LoVo (cell line): ENCODE results near the gene UBE2D3.
A peak's percentile ranks its signal among the peaks of the same experiment; 100 is the strongest.
"Not testable (repeated sequence)": the region's sequence is repeated elsewhere in the genome, so short reads cannot be mapped to it uniquely, and the experiment has no call there.

Experiments
- DNase-seq: peaks from one replicate; pipeline ENCODE4 v3.0.0-alpha.2; 2016; ENCODE audit warnings: low spot score

UBE2D3 gene

GRCh38 chr4:102829803-102830202, 2.5 kb upstream of the UBE2D3 start:
- no peak for DNase-seq

GRCh38 chr4:102828497-102828808, 1.1 kb upstream of the UBE2D3 start:
- no peak for DNase-seq

GRCh38 chr4:102827674-102828496, 534 bp upstream of the UBE2D3 start:
- peak; percentile 98 for DNase-seq

- no peak for DNase-seq
Measured at GRCh38 chr4:102826105-102826889, 1.1 kb downstream of the UBE2D3 start.

GRCh38 chr4:102825261-102826091, 1.9 kb downstream of the UBE2D3 start:
- peak; percentile 44 for DNase-seq

GRCh38 chr4:102824398-102824797, 3.0 kb downstream of the UBE2D3 start:
- no peak for DNase-seq

GRCh38 chr4:102823897-102824296, 3.5 kb downstream of the UBE2D3 start:
- DNase-seq = no peak

- DNase-seq = no peak
Measured at GRCh38 chr4:102823464-102823863, 3.9 kb downstream of the UBE2D3 start.

GRCh38 chr4:102819588-102820365, 7.6 kb downstream of the UBE2D3 start:
- no peak for DNase-seq

- not testable (repeated sequence) for DNase-seq
Measured at GRCh38 chr4:102819100-102819499, 8.3 kb downstream of the UBE2D3 start.

GRCh38 chr4:102817613-102818268, 9.6 kb downstream of the UBE2D3 start:
- DNase-seq = no peak

- no peak for DNase-seq
Measured at GRCh38 chr4:102817021-102817605, 10.2 kb downstream of the UBE2D3 start.

GRCh38 chr4:102815981-102816380, 11.4 kb downstream of the UBE2D3 start:
- peak; percentile 39 for DNase-seq

- DNase-seq = no peak
Measured at GRCh38 chr4:102809691-102810090, 17.7 kb downstream of the UBE2D3 start.

- no peak for DNase-seq
Measured at GRCh38 chr4:102809190-102809589, 18.2 kb downstream of the UBE2D3 start.

- no peak for DNase-seq
Measured at GRCh38 chr4:102808009-102808408, 19.3 kb downstream of the UBE2D3 start.

GRCh38 chr4:102807345-102807744, 20.0 kb downstream of the UBE2D3 start:
- DNase-seq = no peak

- no peak for DNase-seq
Measured at GRCh38 chr4:102799816-102800215, 27.5 kb downstream of the UBE2D3 start.

GRCh38 chr4:102794999-102795398, 32.4 kb downstream of the UBE2D3 start:
- DNase-seq = no peak

GRCh38 chr4:102792361-102792936, 34.9 kb downstream of the UBE2D3 start:
- no peak for DNase-seq
